Neural progenitor cell (in vitro differentiated cells): ENCODE data around the gene EXOSC10. TPM values are rescaled to one million over a fixed set of nuclear protein-coding genes. Genes with fewer than 3 reads are reported as not detected.

Experiments
- DNase-seq: peaks from one replicate; pipeline ENCODE4 v3.0.0-alpha.2; 2016; ENCODE audit warnings: low spot score
- H2AFZ ChIP-seq: fragments of 200-600 bp; sonication (generic); replicated peaks from 2 replicates; pipeline ENCODE4 v1.6.1; 2016; ENCODE audit warnings: antibody characterized with exemption
- H3F3A ChIP-seq: fragments of 200-600 bp; sonication (generic); 2 replicates; pipeline ENCODE4 v1.6.1; 2016; ENCODE audit warnings: antibody characterized with exemption, low read depth
- H3K27ac ChIP-seq: fragments of 200-600 bp; sonication (generic); 2 replicates; pipeline ENCODE4 v1.5.1; 2016; ENCODE audit warnings: mild to moderate bottlenecking
- H3K27me3 ChIP-seq: fragments of 200-600 bp; sonication (generic); 2 replicates; pipeline ENCODE4 v1.6.1; 2016; ENCODE audit warnings: mild to moderate bottlenecking, moderate library complexity
- H3K36me3 ChIP-seq: fragments of 200-600 bp; sonication (generic); 2 replicates; pipeline ENCODE4 v1.5.1; 2016
- H3K4me1 ChIP-seq: fragments of 200-600 bp; sonication (generic); 2 replicates; pipeline ENCODE4 v1.6.1; 2016; ENCODE audit warnings: mixed run types
- H3K4me2 ChIP-seq: fragments of 200-600 bp; sonication (generic); 2 replicates; pipeline ENCODE4 v1.6.1; 2016
- H3K4me3 ChIP-seq: fragments of 200-600 bp; sonication (generic); 2 replicates; pipeline ENCODE4 v1.5.1; 2016
- H3K79me2 ChIP-seq: fragments of 200-600 bp; sonication (generic); 2 replicates; pipeline ENCODE4 v1.6.1; 2016; ENCODE audit warnings: low read depth
- H3K9ac ChIP-seq: fragments of 200-600 bp; sonication (generic); 2 replicates; pipeline ENCODE4 v1.6.1; 2016
- H3K9me3 ChIP-seq: fragments of 200-600 bp; sonication (generic); 2 replicates; pipeline ENCODE4 v1.5.1; 2016; ENCODE audit warnings: low read depth
- H4K20me1 ChIP-seq: fragments of 200-600 bp; sonication (generic); 2 replicates; pipeline ENCODE4 v1.6.1; 2016; ENCODE audit warnings: low read depth
- H3K27ac Mint-ChIP-seq: 3 replicates; pipeline ENCODE4 v1.8.0; 2021; ENCODE audit warnings: mixed read lengths
- H3K27me3 Mint-ChIP-seq: 2 replicates; pipeline ENCODE4 v1.8.0; 2022; ENCODE audit warnings: low read depth, mild to moderate bottlenecking, inconsistent platforms, moderate library complexity, mixed read lengths; ENCODE audit not compliant: insufficient read depth
- H3K36me3 Mint-ChIP-seq: 3 replicates; pipeline ENCODE4 v1.8.0; 2021; ENCODE audit warnings: mixed read lengths
- H3K4me1 Mint-ChIP-seq: 3 replicates; pipeline ENCODE4 v1.8.0; 2021; ENCODE audit warnings: mixed read lengths
- H3K4me3 Mint-ChIP-seq: 3 replicates; pipeline ENCODE4 v1.8.0; 2021; ENCODE audit warnings: mild to moderate bottlenecking, moderate library complexity, mixed read lengths
- H3K9me3 Mint-ChIP-seq: 3 replicates; pipeline ENCODE4 v1.8.0; 2020; ENCODE audit warnings: mixed read lengths
- EZH2 ChIP-seq: fragments of 200-600 bp; sonication (generic); IDR thresholded peaks from 2 replicates; pipeline ENCODE4 v1.6.1; 2017; ENCODE audit warnings: antibody characterized with exemption, mild to moderate bottlenecking, moderate library complexity
- EZH2phosphoT487 ChIP-seq: fragments of 200-600 bp; sonication (generic); IDR thresholded peaks from 2 replicates; pipeline ENCODE4 v1.6.1; 2017; ENCODE audit warnings: antibody characterized with exemption
- total RNA-seq: library from RNA; depleted of rRNA; stranded (reverse); fragments of >200 nt; gene quantifications from 2 replicates; pipeline ENCODE4 v1.2.3, GENCODE V29; 2015; ENCODE audit warnings: low replicate concordance
- TF ChIP-seq, protein P1 (sequence below): fragments of 200-600 bp; sonication (generic); IDR thresholded peaks from 2 replicates; pipeline ENCODE4 v1.5.1; 2017; ENCODE audit warnings: antibody characterized with exemption, mild to moderate bottlenecking

Gene EXOSC10
- total RNA-seq, 1 donor from 2014 or later: 102 TPM

- H3K4me1 ChIP-seq: no peaks in the 10 kb centered on the region
- Mint-ChIP-seq H3K27me3 (peaks cover 2% of the 10 kb centered on the region), H3K4me1 (no peaks in the 10 kb centered on the region), H3K4me3 (no peak overlapping the region), H3K36me3 (peaks cover 31% of the 10 kb centered on the region), H3K9me3 (no peaks in the 10 kb centered on the region), H3K27ac (no peak overlapping the region)
- no peak overlapping the region for H2AFZ ChIP-seq
- H3K4me2 ChIP-seq: no peak overlapping the region
- no peaks in the 10 kb centered on the region for H3K79me2 ChIP-seq
- H3K27ac ChIP-seq: no peak overlapping the region
- H3K36me3 ChIP-seq: no peaks in the 10 kb centered on the region
- H3K4me3 ChIP-seq: no peak overlapping the region
- H3K27me3 ChIP-seq: no peaks in the 10 kb centered on the region
- H4K20me1 ChIP-seq: no peaks in the 10 kb centered on the region
- no peaks in the 10 kb centered on the region for H3K9me3 ChIP-seq
- no peak for TF ChIP-seq EZH2
- no peak for TF ChIP-seq EZH2phosphoT487
- TF ChIP-seq, protein P1, sequence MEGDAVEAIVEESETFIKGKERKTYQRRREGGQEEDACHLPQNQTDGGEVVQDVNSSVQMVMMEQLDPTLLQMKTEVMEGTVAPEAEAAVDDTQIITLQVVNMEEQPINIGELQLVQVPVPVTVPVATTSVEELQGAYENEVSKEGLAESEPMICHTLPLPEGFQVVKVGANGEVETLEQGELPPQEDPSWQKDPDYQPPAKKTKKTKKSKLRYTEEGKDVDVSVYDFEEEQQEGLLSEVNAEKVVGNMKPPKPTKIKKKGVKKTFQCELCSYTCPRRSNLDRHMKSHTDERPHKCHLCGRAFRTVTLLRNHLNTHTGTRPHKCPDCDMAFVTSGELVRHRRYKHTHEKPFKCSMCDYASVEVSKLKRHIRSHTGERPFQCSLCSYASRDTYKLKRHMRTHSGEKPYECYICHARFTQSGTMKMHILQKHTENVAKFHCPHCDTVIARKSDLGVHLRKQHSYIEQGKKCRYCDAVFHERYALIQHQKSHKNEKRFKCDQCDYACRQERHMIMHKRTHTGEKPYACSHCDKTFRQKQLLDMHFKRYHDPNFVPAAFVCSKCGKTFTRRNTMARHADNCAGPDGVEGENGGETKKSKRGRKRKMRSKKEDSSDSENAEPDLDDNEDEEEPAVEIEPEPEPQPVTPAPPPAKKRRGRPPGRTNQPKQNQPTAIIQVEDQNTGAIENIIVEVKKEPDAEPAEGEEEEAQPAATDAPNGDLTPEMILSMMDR: no peak
- DNase-seq: no peak
- H3K9ac ChIP-seq: no peak overlapping the region
- no peaks in the 10 kb centered on the region for H3F3A ChIP-seq
Observed at GRCh38 chr1:11142618-11143391, 43.1 kb upstream of the EXOSC10 start.

- Histone ChIP-seq H2AFZ (no peak overlapping the region), H3K27ac (no peak overlapping the region), H3K4me1 (no peaks in the 10 kb centered on the region), H3K4me3 (no peak overlapping the region), H3K9ac (no peak overlapping the region), H3K79me2 (no peaks in the 10 kb centered on the region), H3K27me3 (no peaks in the 10 kb centered on the region), H3F3A (no peaks in the 10 kb centered on the region), H3K36me3 (no peaks in the 10 kb centered on the region), H3K4me2 (no peak overlapping the region), H3K9me3 (no peaks in the 10 kb centered on the region), H4K20me1 (no peaks in the 10 kb centered on the region)
- Mint-ChIP-seq H3K36me3 (peaks cover 19% of the 10 kb centered on the region), H3K27me3 (no peaks in the 10 kb centered on the region), H3K9me3 (no peaks in the 10 kb centered on the region), H3K4me3 (no peak overlapping the region), H3K4me1 (no peaks in the 10 kb centered on the region), H3K27ac (no peak overlapping the region)
- no peak for DNase-seq
- TF ChIP-seq EZH2phosphoT487 (no peak), EZH2 (no peak)
- TF ChIP-seq, protein P1: no peak
Observed at GRCh38 chr1:11138952-11139351, 39.3 kb upstream of the EXOSC10 start.

- Histone ChIP-seq H3K36me3 (no peaks in the 10 kb centered on the region), H3K4me3 (no peak overlapping the region), H3K27ac (no peak overlapping the region), H4K20me1 (no peaks in the 10 kb centered on the region), H3K9me3 (no peaks in the 10 kb centered on the region), H3K9ac (no peak overlapping the region), H3K79me2 (no peaks in the 10 kb centered on the region), H3K4me2 (no peak overlapping the region), H3K27me3 (no peaks in the 10 kb centered on the region), H2AFZ (no peak overlapping the region), H3K4me1 (no peaks in the 10 kb centered on the region), H3F3A (no peaks in the 10 kb centered on the region)
- Mint-ChIP-seq H3K27ac (no peak overlapping the region), H3K4me1 (no peaks in the 10 kb centered on the region), H3K4me3 (no peak overlapping the region), H3K36me3 (peaks cover 12% of the 10 kb centered on the region), H3K27me3 (no peaks in the 10 kb centered on the region), H3K9me3 (no peaks in the 10 kb centered on the region)
- TF ChIP-seq, protein P1: no peak
- no peak for TF ChIP-seq EZH2
- TF ChIP-seq EZH2phosphoT487: no peak
- no peak for DNase-seq
Observed at GRCh38 chr1:11138029-11138428, 38.4 kb upstream of the EXOSC10 start.
